HL-60/S4 treated with phorbol 12-myristate 13-acetate at 8.2 ng/mL for 4 days and 3 days (cell line): ENCODE results near the gene ACAP2.
"Not testable (repeated sequence)": the region's sequence is repeated elsewhere in the genome, so short reads cannot be mapped to it uniquely, and the experiment has no call there.

ENCODE experiments used
- in situ Hi-C: fragments of 300-500 bp; cut with MboI; formaldehyde crosslinking; loops from 2 replicates; pipeline ENCODE4 v1.15.0; 2022; ENCODE audit warnings: low sequenced_read_pairs

Gene ACAP2

DNA sequence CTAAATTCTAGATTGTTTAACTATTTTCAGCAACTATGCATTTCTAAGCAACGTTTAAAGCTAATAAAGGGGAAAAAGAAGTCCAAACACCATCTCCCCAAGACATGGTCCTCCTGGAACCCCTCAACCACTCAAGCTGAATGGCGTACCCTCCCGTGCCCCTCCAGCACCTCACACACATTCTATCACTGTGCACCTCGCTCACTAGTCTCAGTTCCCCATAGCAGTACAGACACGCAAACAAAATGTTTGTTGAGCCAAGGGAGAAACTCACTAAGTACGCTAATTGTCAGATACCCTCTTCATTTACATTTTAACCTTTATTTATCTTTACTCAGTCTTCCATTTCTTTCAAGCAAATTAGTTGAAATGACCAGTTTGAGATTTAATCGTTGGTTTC lies 48.8 kb downstream of the ACAP2 start:
- in situ Hi-C loops, result no loop called here

DNA sequence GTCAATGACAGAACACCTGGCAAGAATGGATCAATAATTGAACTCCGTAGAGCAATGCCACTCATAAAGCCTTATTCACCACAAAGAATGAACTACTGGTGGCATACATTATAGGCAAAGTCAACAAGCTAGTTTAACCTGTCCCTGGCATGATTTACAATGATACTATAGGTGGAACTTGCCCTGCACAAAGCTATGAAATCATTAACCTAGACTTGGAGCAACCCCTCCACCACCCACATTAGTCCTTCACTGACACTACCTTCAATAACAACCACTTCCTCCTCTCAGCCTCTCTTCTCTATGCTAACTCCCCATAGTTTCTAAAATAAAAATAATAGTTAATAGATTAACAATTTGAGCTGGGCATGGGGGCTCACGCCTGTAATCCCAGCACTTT lies 54.4 kb downstream of the ACAP2 start:
- in situ Hi-C loops, result no loop called here

DNA sequence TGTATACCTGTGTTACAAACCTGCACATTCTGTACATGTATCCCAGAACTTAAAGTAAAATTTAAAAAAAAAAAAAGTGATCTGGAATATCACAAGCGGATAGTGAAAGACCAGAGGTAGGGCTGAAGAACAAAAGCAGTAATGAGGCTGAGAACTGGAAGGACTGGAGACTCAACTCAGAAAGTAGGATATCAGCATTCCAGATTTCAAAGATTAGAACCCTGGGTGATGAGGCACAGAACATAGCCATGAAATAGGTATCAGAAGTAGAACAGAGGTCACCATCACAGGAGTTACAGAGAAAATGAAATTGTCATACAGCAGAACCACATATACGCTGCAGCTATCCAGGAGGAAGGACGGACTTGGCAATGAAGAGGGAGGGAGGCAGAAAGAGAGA lies 56.1 kb downstream of the ACAP2 start:
- in situ Hi-C loops, result no loop called here

DNA sequence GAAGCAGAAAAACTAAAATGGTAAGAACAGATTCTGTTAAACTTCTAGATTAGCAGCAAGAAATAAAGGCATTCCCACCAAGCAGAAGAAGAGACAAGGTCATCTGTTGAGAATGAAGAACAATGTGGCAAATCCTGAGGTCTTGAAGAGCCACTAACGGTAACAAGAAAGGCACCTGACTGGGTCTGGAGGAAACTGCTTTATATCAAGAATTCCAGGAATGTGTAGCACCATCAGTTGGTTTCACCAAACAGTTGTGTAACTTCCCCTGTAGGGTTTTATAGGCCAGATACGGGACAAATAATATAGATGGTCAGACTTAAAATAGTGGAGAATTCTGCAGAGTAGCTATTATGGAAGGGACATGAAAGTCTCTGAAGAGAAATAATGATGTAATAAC lies 57.3 kb downstream of the ACAP2 start:
- in situ Hi-C loops, result no loop called here

DNA sequence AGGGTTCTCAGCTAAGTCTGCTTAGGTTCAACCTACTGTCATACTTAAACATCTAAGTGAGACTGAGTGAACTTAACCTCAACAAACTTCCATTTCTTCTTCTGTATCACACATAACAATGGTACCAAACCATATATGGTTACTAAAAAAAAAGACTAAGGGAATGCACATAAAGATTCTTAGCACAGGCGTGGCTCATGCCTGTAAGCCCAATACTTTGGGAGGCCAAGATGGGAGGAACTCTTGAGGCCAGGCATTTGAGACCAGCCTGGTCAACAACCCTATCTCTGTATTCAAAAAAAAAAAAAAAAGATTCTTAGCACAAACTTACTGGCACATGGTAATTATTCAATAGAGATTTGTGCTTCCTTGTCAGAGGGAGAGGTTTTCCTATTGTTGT lies 57.9 kb downstream of the ACAP2 start:
- in situ Hi-C loops, result no loop called here

DNA sequence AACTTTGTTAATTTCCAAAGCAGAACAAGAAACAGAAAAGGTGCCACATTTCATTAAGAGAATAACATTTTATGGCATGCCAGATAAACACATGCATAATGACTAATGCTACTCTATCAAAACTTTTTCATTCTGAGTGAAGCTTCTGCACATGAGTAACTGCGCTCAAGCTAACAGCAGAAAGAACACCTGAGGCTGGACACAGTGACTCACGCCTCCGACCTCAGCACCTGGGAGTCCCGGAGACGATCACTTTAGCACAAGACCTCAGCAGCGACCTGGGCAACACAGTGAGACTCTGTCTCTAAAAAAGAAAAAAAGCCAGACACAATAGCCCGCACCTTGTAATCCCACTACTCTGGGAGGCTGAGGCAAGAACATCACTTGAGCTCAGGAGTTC lies 70.6 kb downstream of the ACAP2 start:
- in situ Hi-C loops, result no loop called here

DNA sequence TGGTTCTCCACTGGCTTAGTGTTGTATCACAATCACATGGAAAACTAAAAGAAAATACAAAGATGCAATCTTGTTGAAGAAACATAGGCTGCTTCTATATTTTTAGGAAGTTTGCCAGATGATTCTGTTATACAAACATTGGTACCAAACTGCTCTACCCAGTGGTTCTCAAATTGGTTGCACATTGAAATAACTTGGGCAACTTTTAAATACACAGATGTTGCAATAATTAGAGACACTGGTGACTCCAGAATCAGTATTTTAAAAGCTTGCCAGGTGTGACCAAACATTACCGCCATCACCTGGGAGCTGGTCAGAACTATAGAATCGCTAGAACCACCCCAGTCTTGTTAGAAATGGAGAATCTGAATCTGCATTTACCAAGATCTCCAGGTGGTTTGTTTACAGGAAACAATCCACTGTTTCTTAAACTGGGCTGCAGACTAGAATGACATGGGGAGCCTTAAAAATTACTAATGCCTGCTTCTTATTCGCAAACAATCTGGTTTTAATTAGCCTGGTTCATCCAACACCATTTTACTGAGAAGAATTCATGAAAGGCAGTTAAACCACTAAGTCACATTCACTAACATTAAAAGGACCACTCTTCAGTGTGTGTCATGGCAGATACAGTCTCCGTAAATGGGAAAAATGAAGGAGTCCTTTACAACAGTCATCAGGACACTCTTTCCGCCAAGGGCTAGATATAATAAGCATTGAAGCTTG lies 76.5 kb downstream of the ACAP2 start:
- in situ Hi-C loops, result no loop called here

DNA sequence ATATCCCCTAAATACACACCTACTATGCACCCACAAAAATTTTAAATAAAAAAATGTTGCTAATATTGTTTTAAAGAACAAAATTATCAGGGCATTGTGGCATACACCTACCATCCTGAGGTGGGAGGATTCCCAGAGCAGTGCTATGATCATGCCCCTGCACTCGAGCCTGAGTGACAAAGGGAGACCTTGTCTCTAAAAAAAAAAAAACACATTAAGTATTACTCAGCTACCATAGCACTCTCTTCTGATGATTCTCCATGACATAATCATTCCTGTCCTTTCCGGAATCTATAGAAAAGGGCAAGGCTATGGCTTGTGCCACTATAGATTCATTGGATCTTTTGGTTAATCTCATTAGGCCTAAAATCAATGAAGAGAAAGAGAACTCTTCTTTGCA lies 77.4 kb downstream of the ACAP2 start:
- in situ Hi-C loops, result no loop called here

DNA sequence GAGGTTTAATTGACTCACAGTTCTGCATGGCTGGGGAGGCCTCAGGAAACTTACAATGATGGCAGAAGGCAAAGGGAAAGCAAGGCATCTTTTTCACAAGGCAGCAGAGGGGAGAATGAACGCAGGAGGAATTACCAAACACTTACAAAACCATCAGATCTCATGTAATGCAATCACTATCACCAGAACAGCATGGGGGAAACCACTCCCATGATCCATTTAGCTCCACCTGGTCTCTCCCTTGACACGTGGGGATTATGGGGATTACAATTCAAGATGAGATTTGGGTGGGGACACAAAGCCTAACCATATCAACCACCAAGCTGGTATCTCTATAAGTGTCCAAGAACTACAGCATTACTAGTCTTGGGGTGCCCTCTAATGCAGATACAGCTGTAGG lies 85.0 kb downstream of the ACAP2 start:
- in situ Hi-C loops, result not testable (repeated sequence)

DNA sequence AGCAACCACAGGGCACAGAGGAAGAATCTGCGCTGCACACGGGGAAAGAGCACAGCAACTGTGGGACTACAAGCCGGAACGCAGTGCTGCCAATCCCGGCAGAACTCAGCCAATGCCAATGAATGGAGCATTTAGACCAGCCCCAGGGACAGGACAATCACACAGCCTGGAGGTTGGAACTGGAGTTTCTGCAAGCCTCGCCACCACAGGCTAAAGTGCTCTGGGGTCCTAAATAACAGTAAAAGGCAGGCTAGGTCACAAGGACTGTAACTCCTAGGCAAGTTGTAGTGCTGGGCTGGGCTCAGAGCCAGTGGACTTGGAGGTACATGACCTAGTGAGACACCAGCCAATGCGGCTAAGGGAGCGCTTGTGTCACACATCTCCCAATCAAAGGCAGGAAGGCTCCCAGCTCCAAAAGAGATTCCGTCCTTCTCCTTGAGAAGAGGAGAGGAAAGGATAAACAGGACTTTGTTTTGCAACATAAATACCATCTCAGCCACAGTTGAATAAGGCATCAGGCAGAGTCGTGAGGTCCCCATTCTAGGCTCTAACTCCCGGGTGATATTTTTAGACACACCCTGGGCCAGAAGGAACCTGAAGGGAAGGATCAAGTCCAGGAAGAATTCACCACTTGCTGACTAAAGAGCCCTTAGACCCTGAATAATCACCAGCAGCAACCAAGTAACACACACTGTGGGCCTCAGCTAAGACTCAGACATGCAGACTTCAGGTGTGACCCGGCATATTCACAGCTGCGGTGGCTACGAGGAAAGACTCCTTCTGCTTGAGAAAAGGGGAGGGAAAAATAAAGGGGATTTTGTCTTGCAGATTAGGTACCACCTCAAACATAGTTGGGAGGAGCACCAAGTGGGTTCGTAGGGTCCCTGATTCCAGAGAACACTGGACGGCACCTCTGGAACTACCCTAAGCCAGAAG lies 86.4 kb downstream of the ACAP2 start:
- in situ Hi-C loops, result no loop called here

DNA sequence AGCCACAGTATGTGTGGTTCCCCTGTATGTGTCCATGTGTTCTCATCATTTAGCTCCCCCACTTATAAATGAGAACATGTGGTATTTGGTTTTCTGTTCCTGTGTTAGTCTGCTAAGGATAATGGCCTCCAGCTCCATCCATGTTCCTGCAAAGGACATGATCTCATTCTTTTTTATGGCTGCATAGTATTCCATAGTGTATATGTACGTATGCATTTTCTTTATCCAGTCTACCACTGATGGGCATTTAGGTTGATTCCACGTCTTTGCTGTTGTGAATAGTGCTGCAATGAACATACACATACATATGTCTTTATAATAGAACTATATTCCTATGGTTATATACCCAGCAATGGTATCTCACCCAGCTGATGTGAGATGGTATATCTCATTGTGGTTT lies 88.8 kb downstream of the ACAP2 start:
- in situ Hi-C loops, result not testable (repeated sequence)

DNA sequence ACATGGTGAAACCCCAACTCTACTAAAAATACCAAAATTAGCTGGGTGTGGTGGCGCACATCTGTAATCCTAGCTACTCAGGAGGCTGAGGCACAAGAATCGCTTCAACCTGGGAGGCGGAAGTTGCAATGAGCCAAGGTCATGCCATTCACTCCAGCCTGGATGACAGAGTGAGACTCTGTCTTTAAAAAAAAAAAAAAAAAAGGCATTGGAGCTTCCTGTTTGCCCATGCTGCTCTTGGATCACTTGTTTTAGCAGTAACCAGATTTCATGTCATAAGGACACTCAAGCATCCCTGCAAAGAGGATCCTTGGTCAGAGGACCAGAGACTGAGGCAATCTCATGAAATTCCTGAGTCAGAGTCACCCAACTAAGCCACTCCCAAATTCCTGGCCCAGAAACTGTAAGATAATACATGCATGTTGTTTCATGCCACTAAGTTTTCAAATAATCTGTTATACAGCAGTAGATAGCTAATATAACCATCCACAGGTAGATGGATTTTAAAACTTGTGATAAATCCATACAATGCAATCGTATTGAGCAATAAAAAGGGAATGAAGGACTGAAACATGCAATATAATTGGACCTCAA lies 89.8 kb downstream of the ACAP2 start:
- in situ Hi-C loops, result no loop called here

DNA sequence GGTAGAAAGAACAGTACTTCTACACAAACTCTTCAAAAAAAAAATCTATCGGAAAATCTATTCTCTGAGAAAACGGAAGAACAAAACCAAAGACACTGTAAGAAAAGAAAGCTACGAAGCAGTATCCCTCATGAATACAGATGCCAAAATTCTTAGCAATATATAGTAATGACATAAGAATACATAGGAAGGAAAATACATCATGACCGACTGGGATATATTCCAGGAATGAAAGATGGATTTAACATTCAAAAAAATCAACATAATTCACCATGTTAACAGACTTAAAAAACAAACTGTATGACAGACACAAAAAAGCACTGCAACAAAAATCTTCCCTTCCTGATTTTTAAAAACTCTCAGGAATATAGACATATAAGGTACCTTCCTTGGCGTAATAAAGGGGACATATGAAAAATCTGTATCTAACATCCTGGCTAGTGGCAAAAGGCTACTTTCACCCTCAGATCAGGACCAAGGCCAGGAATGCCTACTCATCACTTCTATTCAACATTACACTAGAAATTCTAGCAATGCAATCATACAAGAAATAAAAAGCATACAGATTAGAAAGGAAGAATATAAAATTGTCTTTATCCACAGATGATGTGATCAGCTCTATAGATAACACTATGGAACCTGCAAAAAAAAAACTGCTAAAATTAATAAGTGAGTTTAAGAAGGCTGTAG lies 94.2 kb downstream of the ACAP2 start:
- in situ Hi-C loops, result no loop called here

DNA sequence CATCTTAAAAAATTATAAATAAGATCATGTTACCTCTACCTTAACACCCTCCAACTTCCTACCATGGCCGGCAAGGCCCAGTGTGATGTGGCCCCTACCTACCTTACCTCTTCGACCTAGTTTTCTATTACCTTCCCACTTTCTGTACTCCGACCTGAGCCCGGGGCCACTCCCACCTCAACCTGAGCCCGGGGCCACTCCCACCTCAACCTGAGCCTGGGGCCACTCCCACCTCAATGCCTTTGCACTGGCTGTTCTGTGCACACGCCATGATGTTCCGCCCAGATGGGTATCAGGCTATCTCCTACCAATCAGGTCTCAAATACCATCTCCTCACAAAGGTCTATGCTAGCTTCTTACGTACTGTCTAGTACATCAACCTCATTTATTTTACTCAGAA lies 105.1 kb downstream of the ACAP2 start:
- in situ Hi-C loops, result no loop called here

DNA sequence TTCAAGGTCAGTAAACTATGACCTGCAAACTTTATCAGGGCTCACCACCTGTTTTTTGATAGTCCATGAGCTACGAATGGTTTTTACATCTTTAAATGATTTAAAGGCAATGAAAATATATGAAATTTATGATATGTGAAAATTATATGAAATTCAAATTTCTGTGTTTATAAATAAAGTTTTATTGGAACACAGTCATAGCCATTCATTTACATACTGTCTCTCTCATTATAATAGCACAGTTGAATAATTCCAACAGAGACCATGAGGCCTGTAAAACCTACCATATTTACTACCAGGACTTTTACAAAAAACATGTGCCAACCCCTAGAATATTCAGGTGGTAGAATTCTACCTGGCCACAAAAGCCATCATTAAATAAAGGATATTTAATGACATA lies 107.9 kb downstream of the ACAP2 start:
- in situ Hi-C loops, result no loop called here

DNA sequence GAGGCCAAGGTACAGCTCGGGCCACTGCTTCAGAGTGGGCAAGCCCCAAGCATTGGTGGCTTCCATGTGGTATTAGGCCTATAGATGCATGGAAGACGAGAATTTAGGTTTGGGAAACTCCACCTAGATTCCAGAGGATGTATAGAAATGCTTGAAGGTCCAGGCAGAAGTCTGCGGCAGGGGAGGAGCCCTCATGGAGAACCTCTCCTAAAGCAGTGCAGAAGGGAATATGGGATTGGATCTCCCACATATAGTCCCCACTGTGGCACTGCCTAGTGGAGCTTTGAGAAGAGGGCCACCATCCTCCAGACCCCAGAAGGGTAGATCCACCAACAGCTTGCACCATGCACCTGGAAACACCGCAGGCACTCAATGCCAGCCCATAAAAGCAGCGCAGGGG lies 123.8 kb downstream of the ACAP2 start:
- in situ Hi-C loops, result no loop called here

DNA sequence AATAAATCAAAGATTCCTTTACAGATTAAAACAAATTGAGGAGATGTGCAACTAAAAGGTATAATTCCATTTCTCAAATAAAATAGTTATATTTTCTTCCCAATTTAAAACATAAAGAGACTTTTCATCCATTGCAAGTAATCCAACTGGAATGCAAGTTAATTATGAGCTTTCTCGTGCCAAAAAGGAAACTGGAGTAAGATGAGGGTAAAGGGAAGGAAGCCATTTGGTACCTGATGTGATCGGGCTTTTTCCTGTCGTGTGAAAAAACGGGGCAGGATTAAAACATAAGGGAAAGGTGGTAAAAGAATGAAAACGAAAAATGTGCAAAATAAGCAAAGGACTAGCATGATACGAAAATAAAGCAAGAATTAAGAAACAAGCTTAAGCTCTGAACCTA lies 130.1 kb downstream of the ACAP2 start:
- in situ Hi-C loops, result no loop called here

DNA sequence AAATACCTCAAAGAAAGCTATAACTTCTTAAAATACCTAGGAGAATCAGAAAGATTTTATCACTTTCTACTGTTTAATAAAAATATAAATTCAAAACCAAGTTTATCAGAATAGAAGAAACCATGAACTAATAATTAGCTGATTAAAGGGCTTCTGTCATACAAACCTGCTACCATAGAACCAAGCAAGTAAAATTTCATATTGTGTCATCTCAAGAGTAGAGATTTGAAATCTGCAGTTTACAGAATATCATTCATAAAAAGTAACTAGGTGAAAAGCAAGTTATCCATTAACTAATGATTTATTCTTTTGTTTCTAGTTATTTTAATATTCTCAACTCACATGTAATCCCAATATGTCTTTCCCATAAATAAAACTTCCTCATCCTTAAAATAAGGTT lies 135.1 kb downstream of the ACAP2 start:
- in situ Hi-C loops, result no loop called here

DNA sequence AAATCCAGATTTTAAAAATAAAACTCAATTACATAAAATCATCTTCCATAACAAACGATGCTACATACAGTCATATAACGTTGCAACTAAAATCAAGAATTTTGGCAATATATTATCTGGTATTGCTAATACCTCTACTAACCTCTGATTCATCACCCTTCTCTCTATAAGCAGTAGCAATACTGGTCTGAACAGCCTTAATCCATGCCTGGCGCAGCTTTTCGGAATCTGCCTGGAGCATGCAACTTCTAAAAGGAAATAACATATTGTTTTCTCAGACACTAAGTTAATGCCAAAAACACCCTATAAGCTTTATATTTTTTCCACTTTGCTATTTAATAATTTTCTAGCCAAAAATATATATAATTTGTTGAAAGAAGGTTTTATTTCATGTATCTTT lies 136.5 kb downstream of the ACAP2 start:
- in situ Hi-C loops, result no loop called here

DNA sequence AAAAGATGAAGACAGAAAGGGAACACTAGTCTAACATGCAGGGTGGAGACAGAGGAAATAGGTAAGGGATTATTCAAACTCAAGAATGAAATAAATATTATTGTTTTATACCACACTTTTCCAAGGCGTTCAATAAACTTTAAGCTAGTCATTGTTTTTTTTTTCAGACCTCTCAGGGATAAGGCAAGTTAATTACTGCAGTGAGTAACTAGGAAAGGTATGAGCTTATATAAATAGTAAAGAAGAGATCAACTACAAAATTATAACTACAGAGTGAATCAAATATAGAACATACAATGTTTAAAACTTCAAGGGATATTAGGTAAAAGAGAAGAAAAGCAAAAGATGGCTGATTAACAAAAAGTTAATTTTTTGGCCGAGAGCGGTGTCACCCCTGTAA lies 140.4 kb downstream of the ACAP2 start:
- in situ Hi-C loops, result no loop called here

DNA sequence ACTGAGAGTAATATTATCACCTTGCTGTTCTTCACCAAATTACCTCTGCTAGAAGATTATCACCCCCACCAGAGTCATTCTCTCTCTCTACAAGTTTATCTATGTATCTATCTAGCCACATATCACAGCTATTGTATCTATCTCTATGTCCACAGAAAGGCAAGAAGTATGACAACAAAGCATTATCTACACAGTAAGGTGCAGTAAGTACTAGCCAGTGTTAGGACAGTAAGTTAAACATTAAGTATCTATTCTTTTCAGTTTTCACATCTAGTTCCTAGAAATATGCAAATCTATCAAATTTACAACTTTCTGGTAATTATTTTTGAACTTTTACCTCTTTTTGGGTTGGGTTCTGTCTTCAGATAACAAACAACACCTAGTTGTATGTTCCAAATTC lies 145.4 kb downstream of the ACAP2 start:
- in situ Hi-C loops, result loop anchor here (25.0 kb wide), 1 partner anchor 240 kb away; the partner anchor contains the start of gene PPP1R2
